Epithelial cell of proximal tubule (primary cell): Measurements from ENCODE around the gene TMIGD1. TPM values are rescaled to one million over a fixed set of nuclear protein-coding genes. Genes with fewer than 3 reads are reported as not detected.

Source experiments
- DNase-seq: peaks from one replicate; pipeline ENCODE4 v3.0.0-alpha.2; 2011; ENCODE audit warnings: low read depth
- H3K4me3 ChIP-seq: 2 replicates; pipeline ENCODE4 v1.5.1; 2011; ENCODE audit warnings: low read depth, mild to moderate bottlenecking, low read length
- total RNA-seq: library from RNA; depleted of rRNA; stranded (reverse); fragments of >200 nt; gene quantifications from 2 replicates; pipeline ENCODE4 v1.2.3, GENCODE V29; 2015
- TF ChIP-seq, protein P1 (sequence below): conservative IDR thresholded peaks from 2 replicates; pipeline ENCODE4 v1.5.1; 2012; ENCODE audit warnings: low read depth, mild to moderate bottlenecking, low read length

Gene TMIGD1
- total RNA-seq, 1 donor from 2014 or later = not detected

DNA sequence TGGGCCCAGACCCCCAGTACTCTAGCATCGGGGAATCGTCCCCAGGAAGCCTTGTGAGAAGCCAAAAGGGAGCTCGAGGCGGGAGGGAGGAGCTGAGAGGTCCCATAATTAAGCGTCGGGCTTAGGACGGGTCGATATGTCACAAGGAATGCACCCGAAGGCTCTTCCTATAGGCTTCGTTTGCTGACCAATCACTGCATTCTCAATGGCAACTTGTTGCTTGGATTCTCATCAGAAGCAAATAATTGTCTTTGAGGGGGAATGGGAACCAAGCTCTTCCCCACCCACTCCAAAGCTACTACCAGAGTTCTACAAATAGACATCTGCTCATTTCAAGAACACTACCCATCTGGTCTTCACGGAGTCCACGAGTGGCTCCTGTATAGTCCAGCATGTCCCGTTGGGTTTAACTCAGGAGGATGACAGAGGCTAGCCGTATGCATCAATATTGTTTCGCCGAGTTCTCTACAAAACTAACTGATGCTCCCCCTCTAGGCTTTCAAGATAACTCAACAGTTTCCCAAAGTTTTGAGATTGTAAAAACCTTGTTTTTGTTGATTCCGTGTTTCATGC lies 41.5 kb downstream of the TMIGD1 start:
- no peak for DNase-seq
- TF ChIP-seq, protein P1, sequence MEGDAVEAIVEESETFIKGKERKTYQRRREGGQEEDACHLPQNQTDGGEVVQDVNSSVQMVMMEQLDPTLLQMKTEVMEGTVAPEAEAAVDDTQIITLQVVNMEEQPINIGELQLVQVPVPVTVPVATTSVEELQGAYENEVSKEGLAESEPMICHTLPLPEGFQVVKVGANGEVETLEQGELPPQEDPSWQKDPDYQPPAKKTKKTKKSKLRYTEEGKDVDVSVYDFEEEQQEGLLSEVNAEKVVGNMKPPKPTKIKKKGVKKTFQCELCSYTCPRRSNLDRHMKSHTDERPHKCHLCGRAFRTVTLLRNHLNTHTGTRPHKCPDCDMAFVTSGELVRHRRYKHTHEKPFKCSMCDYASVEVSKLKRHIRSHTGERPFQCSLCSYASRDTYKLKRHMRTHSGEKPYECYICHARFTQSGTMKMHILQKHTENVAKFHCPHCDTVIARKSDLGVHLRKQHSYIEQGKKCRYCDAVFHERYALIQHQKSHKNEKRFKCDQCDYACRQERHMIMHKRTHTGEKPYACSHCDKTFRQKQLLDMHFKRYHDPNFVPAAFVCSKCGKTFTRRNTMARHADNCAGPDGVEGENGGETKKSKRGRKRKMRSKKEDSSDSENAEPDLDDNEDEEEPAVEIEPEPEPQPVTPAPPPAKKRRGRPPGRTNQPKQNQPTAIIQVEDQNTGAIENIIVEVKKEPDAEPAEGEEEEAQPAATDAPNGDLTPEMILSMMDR = no peak

DNA sequence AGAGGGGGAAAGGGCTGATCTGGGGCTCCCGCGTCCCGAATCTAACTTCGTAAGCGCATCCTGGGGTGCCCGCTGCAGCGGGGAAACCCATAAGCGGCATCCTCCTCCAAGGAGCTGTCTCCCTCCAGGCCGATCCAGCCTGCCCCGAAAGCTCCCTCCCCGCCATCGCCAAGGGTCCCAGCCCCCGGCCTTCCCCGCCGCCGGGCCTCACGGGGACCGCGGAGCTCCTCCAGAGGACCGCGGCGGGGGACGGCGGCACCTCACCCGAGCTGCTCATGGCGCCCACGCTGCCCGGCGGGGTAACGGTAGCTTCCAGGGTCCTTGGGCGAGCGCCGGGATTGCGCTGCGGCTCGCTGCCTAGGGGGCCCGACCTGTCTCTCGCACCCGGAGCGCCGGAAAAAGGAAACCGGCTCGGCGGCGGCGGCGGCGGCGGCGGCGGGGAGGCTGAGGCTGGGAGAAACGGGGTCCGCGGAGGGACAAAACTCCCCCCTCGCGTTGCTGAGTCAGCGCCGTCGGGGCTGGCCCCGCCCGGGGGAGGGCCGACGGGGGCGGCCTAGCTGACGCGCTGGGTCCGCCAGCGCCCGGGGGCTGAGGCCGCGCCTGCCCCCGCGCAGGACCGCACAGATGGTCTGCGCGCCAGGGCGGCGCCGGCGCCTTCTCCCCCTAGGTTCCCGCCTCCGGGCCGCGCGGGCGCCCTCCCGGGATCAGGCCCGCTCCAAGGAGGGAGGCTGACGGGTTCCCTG lies 42.1 kb downstream of the TMIGD1 start, which contains the start of gene BLMH:
Gene BLMH (minus strand): TSS at position 402 of the 743 bp plus-strand sequence. CDS start 125 bp downstream, at position 277.
- H3K4me3 ChIP-seq = peak within 1 kb of the TSS; percentile 67
- DNase-seq = no peak
- TF ChIP-seq, protein P1 = no peak

More for the DNA sequence above, 41.5 kb downstream of the TMIGD1 start:
- peak overlapping the region; percentile 67 for H3K4me3 ChIP-seq

DNA sequence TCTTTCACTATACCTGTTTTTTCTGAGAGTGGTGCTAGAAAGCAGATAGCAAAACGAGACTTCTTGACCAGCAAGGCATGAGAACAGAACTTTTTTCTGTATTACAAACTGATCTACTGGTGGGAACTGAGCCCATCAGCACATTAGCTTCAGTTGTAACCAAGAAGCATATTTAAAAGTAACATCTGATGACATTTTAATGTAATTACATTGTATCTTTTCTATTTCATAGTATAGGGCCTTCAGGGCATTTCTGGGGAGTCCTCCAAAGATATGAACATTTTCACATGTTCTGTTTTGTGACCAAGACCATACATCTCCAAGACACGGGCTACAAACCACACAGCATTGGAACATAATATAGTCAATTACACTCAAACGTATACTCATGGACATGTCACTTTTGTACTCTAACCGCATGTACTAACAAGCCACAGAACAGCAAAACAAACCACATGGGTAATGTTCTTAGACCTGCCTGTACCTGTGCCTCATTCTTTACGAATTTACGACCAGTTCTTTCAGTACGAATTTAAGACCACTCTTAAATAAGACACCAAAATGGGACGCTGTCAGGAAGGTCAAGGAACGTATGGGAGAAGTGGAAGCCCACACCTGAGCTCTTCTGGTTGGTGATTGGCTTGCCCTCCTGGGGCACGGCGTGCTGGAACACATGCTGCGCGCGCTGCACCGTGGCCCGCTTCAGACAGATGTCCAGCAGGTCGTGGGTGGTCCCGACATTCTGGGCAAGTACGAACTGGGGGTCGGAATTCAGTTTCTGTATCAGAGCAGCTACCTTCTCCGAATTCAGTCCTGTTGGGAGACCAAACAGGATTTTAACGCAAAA lies 42.9 kb downstream of the TMIGD1 start:
- H3K4me3 ChIP-seq = peak overlapping the region; percentile 67
- TF ChIP-seq, protein P1 = no peak
- DNase-seq = no peak

DNA sequence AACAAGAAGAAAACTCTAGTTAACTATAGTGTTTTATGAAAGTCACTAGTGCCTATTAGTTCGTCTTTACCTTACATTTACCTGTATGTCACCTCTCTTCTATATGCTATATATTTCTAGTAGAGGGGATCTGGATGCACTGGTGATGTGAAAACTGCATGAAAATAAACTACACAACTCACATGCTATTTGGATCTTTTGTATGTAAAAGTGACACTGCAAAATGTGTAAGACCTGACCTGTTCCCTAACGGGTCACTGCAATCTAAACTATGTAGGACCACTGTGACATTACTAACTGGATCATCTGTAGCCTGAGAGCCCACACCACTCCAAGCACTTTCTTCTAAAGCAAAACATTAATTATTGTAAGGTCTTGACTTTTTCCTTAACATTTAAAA lies 43.8 kb downstream of the TMIGD1 start:
- TF ChIP-seq, protein P1 = no peak
- H3K4me3 ChIP-seq = no peak overlapping the region
- DNase-seq = no peak

DNA sequence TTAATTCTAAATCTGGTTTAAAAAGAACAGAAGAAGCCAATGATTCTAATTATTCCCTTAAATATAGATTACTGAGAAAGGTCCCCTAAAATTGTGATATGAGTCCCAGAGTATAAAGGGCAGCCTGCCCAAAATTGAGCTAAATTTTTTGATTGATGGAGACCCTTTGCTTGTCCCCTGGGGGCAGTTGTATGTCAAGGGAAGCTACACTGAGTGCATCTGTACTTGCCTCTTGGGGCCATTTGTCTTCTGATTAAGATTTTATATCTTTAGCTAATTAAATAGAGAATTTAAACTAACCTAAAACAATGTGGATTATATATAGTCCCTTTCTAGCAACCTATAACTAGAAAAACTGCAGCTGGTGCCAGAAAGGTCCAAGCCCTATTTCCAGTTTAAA lies 54.7 kb downstream of the TMIGD1 start:
- H3K4me3 ChIP-seq = no peak overlapping the region
- no peak for DNase-seq
- TF ChIP-seq, protein P1 = no peak

DNA sequence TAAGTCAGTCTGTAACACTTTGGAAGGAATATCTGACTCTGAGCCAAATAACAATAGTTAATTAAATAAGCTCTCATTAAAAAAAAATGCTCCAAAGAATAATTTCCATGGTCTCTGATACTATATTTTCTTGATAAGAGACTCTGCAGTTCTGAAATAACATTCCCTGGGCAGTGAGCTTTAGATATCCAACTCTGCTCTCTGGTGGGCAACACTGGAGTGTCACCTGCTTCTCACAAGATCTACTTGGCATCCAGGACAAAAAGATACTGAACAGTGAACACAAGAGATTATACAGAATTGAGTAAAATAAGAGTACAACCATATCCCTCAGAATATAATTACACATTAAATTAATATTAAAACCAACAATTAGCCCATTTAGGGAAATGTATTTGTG lies 55.8 kb downstream of the TMIGD1 start:
- DNase-seq = no peak
- no peak overlapping the region for H3K4me3 ChIP-seq
- TF ChIP-seq, protein P1 = peak; percentile 65
